Nephron (organoid): ENCODE data around the gene CCDC40.

Experiments
- H3K27ac Mint-ChIP-seq, 3 experiments: 2 replicates each; pipeline ENCODE4 v1.8.0; 2020; ENCODE audit warnings: mixed read lengths in 3 of 3, mild to moderate bottlenecking in 2 of 3, moderate library complexity in 1 of 3
- H3K27me3 Mint-ChIP-seq: 2 replicates; pipeline ENCODE4 v1.8.0; 2021; ENCODE audit warnings: low read depth, mild to moderate bottlenecking, moderate library complexity, mixed read lengths
- H3K36me3 Mint-ChIP-seq: 2 replicates; pipeline ENCODE4 v1.8.0; 2020; ENCODE audit warnings: low read depth, mixed read lengths
- H3K4me1 Mint-ChIP-seq: 2 replicates; pipeline ENCODE4 v1.8.0; 2020; ENCODE audit warnings: mixed read lengths
- H3K4me3 Mint-ChIP-seq, 3 experiments: 2 replicates each; pipeline ENCODE4 v1.8.0; 2020; ENCODE audit warnings: mild to moderate bottlenecking in 3 of 3, mixed read lengths in 3 of 3, moderate library complexity in 2 of 3
- H3K9me3 Mint-ChIP-seq: 2 replicates; pipeline ENCODE4 v1.8.0; 2020; ENCODE audit warnings: mixed read lengths
- TF ChIP-seq, protein P1 (sequence below), 3 experiments: fragments of 200-600 bp; sonication (generic); IDR thresholded peaks; one replicate each; pipeline ENCODE4 v1.5.0; 2021; ENCODE audit warnings: antibody characterized with exemption in 3 of 3; ENCODE audit not compliant: unreplicated experiment in 3 of 3

CCDC40 gene

DNA sequence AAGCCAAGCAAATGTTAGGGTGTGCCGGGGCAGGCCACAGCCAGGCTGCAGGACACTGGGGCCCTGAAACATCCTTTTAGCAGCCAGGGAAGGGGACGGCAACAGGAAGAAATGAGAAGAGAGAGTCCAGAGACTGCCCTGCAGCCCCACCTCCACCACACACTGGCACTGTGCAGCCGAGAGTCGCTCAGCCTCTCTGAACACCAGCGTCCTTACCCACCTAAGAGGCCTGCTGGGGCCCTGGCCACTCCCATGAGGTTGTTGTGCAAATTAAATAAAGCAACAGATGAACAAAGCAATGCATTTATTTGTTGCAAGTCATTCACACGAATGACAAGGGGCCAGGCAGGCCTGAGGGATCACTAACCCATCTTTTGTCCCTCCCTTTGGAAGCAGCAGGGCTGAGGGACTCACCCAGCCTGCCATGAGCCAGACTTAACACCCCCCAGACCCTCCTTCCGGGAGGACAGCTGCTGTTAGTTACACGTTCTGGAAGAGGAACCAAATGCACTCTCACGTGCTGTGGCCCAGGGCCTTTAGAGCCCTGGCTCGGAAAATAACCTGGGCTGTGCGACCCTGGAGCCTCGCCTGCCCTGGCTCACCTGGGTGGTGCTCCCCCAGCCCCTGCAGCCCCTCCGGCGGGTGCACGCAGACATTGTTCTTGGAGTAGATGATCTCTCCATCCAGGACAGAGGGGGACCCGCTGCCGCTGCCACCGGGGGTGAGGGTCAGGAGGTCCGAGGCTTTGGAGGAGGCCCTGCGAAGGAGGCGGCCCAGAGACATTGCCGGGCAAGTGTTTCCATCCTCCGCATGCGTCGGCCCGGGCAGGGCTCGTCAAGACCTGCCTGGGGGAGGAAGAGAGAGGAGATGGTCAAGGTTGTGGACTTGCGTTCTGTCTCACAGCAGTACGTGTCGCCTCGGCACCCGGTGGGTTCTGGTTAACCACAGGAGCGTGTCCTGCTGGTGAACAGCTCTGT, 23.4 kb upstream of the CCDC40 start:
- Mint-ChIP-seq H3K27me3 (peaks cover 3% of the 10 kb centered on the region), H3K4me3 (no peak overlapping the region), H3K9me3 (no peaks in the 10 kb centered on the region), H3K36me3 (peaks cover 30% of the 10 kb centered on the region), H3K27ac (no peak overlapping the region), H3K4me1 (peaks cover 9% of the 10 kb centered on the region)
- TF ChIP-seq, protein P1, sequence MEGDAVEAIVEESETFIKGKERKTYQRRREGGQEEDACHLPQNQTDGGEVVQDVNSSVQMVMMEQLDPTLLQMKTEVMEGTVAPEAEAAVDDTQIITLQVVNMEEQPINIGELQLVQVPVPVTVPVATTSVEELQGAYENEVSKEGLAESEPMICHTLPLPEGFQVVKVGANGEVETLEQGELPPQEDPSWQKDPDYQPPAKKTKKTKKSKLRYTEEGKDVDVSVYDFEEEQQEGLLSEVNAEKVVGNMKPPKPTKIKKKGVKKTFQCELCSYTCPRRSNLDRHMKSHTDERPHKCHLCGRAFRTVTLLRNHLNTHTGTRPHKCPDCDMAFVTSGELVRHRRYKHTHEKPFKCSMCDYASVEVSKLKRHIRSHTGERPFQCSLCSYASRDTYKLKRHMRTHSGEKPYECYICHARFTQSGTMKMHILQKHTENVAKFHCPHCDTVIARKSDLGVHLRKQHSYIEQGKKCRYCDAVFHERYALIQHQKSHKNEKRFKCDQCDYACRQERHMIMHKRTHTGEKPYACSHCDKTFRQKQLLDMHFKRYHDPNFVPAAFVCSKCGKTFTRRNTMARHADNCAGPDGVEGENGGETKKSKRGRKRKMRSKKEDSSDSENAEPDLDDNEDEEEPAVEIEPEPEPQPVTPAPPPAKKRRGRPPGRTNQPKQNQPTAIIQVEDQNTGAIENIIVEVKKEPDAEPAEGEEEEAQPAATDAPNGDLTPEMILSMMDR (IDR thresholded peaks at IDR 0.05; ENCODE audit: unreplicated experiment in 3 of 3), result no peak

DNA sequence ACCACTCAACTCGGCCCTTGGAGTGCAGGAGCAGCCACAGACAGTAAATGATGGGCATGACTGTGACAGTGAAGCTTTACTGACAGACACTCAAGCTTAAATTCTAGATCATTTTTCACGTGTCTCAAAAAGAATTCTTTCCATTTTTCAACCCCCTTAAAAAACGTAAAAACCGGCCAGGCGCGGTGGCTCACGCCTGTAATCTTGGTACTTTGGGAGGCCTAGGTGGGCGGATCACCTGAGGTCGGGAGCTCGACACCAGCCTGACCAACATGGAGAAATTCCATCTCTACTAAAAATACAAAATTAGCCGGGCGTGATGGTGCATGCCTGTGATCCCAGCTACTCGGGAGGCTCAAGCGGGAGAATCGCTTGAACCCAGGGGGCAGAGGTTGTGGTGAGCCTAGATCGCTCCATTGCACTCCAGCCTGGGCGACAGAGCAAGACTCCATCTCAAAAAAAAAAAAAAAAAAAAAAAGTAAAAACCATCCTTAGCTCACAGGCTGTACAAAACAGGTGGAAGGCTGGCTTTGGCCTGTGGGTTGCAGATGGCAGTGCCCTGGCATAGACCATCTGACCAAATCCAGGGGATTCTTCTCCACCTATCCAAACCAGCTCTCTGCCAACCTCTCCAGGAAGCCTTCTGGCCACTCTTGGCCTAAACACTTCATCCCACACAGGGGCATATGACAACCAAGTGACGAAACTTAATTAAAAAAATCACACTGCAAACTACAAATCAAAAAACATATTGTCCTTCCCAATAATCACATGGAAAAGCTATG, 19.0 kb upstream of the CCDC40 start:
- Mint-ChIP-seq H3K36me3 (peaks cover 34% of the 10 kb centered on the region), H3K4me3 (no peak overlapping the region), H3K27me3 (peaks cover 3% of the 10 kb centered on the region), H3K4me1 (peaks cover 22% of the 10 kb centered on the region), H3K27ac (no peak overlapping the region), H3K9me3 (no peaks in the 10 kb centered on the region)
- TF ChIP-seq, protein P1 (IDR thresholded peaks at IDR 0.05; ENCODE audit: unreplicated experiment in 3 of 3), result no peak

DNA sequence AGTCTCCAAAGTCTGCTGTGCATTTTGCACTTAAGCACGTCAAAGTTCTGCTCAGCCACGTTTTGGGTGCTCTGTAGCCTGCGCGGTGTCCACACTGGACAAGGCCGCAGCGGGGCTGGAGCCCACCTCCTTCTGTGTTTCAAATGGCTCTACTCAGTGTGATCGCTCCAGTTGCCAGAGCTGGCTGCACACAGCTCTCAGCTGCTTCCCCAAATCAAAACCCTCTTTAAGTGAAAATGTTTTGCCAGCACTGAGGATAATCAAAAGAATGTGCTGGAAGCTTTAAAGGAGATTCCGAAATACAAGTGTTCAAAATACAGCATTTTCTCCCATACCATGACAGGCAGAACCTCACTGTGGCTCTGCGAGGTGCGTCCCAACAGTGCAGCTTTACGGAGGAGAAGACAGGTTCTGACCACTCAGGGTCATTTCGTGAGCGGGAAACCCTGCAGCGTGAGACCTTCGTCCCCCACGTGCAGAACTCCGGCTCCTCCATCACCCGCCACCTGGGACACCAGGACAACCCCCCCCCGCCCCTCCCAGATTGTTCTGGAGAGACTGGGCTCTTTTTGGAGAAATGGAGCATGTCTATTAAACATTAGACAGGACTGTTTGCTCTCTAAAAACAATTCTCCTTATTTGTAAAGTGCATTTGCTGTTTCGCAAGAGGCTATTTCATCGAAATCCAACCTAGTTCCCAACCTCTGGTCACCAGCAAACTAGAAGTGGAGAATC, 17.4 kb upstream of the CCDC40 start:
- Mint-ChIP-seq H3K27ac (peak overlapping the region; percentile 61 to 76 (median 73)), H3K27me3 (peaks cover 3% of the 10 kb centered on the region), H3K4me1 (peaks cover 22% of the 10 kb centered on the region), H3K4me3 (no peak overlapping the region), H3K9me3 (no peaks in the 10 kb centered on the region), H3K36me3 (peaks cover 30% of the 10 kb centered on the region)
- TF ChIP-seq, protein P1 (IDR thresholded peaks at IDR 0.05; ENCODE audit: unreplicated experiment in 3 of 3), result no peak

DNA sequence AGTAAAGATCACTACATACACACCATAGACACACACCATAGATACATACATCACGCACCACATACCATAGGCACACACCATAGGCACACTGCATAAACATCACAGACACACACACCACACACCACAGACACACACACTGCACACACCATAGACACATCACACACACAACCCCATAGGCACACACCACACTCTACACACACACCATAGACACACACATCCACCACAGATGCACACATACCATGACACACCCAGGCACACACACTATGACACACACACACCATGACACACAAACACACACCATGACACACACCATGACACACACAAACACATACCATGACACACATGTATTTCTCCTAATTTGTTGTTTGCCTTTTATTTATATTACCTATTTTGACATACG, 14.8 kb upstream of the CCDC40 start:
- no peaks in the 10 kb centered on the region for H3K27me3 Mint-ChIP-seq
- H3K36me3 Mint-ChIP-seq, result peaks cover 15% of the 10 kb centered on the region
- TF ChIP-seq, protein P1 (IDR thresholded peaks at IDR 0.05; ENCODE audit: unreplicated experiment in 3 of 3), result no peak
- peak overlapping the region in 1 of 3 experiments; percentile 28 for H3K4me3 Mint-ChIP-seq
- H3K9me3 Mint-ChIP-seq, result no peaks in the 10 kb centered on the region
- H3K27ac Mint-ChIP-seq, result peak overlapping the region in 2 of 3 experiments; percentile 2 to 5
- peaks cover 33% of the 10 kb centered on the region for H3K4me1 Mint-ChIP-seq

DNA sequence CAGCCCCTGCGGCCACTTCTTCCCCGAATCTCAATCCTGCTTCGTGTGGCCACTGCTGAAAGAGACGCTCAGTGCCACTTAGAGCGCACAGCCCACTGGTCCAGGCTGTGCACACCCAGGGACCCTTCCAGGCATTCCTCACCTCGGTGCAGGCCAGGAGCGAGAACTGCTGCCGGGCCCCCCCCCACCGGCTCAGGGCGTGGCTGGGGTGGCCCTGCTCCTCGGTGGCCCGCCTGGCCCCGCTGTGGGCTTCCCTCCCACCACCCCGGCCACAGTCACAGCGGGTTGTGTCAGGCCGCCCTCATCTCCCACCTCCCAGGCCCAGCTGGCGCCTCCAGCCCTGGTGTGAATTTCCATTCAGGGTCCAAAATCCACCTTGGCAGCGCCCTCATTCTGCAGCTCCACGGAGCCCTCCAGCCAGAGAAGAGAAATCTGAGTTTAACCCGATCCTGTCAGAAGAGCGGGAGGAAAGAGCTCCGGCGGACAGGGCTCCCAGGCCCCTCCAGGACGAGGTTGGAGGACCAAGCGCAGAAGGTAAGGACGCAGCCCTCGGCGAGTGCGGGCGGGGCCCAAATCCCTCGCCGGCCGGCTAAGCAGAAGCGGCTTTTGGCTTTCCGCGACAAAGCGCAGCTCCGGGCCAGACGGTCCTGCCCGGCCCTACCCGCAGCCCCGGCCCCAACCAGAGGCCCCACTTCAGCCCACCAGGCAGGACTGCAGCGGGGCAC, 12.8 kb upstream of the CCDC40 start:
- Mint-ChIP-seq H3K4me1 (peaks cover 44% of the 10 kb centered on the region), H3K9me3 (no peaks in the 10 kb centered on the region), H3K36me3 (peaks cover 7% of the 10 kb centered on the region), H3K4me3 (peak overlapping the region in 2 of 3 experiments; percentile 14 to 24), H3K27ac (peak overlapping the region; percentile 34 to 54 (median 47)), H3K27me3 (no peaks in the 10 kb centered on the region)
- TF ChIP-seq, protein P1 (IDR thresholded peaks at IDR 0.05; ENCODE audit: unreplicated experiment in 3 of 3), result no peak
